Measurements from ENCODE around the gene S100A13.

GRCh38 chr1:153636312-153636711, 9.0 kb upstream of the S100A13 start:
- TF ChIP-seq CTCF (IDR thresholded peaks at IDR 0.05) (no peak), EZH2 (IDR thresholded peaks at IDR 0.05) (no peak), EZH2phosphoT487 (IDR thresholded peaks at IDR 0.05) (no peak)
